HG02852 (cell line): ENCODE data around the gene OR1L8.

Experiments used
- ATAC-seq: cut with Tn5 transposase; IDR thresholded peaks from one replicate; pipeline ENCODE4 v1.9.1; 2021; ENCODE audit warnings: mild to moderate bottlenecking, moderate library complexity; ENCODE audit not compliant: unreplicated experiment

OR1L8 gene

GRCh38 chr9:122518841-122519240 is 64.3 kb downstream of the OR1L8 start, which contains the start of gene OR1J4:
Gene OR1J4 (plus strand): TSS chr9:122519141. CDS start chr9:122519141, 0 bp downstream.
- no peak for ATAC-seq

- ATAC-seq = no peak
Measured at GRCh38 chr9:122518226-122518625, 65.0 kb downstream of the OR1L8 start.
